GM23338 (cell line): ENCODE data around the gene CLSTN2. TPM values are rescaled to one million over a fixed set of nuclear protein-coding genes. Genes with fewer than 3 reads are reported as not detected.

Source experiments
- ATAC-seq: fragments of 200-7000 bp; cut with Tn5 transposase; 3 replicates; pipeline ENCODE4 v1.9.1; 2020
- DNase-seq: peaks from one replicate; pipeline ENCODE4 v3.0.0-alpha.2; 2015; ENCODE audit warnings: low spot score
- H2AFZ ChIP-seq: fragments of 200-600 bp; sonication (generic); 2 replicates; pipeline ENCODE4 v1.8.0; 2016; ENCODE audit warnings: antibody characterized with exemption, mild to moderate bottlenecking, moderate library complexity
- H3F3A ChIP-seq: fragments of 200-600 bp; sonication (generic); replicated peaks from 2 replicates; pipeline ENCODE4 v1.8.0; 2017; ENCODE audit warnings: antibody characterized with exemption, mixed run types, low read depth
- H3K27ac ChIP-seq: fragments of 200-600 bp; sonication (generic); 2 replicates; pipeline ENCODE4 v1.6.1; 2016; ENCODE audit warnings: low read depth
- H3K27me3 ChIP-seq: fragments of 200-600 bp; sonication (generic); 2 replicates; pipeline ENCODE4 v1.8.0; 2016; ENCODE audit warnings: mild to moderate bottlenecking, mixed run types, moderate library complexity; ENCODE audit not compliant: insufficient read depth
- H3K36me3 ChIP-seq: fragments of 200-600 bp; sonication (generic); 2 replicates; pipeline ENCODE4 v1.8.0; 2016; ENCODE audit warnings: mild to moderate bottlenecking; ENCODE audit not compliant: insufficient read depth
- H3K4me1 ChIP-seq: fragments of 200-600 bp; sonication (generic); 2 replicates; pipeline ENCODE4 v1.8.0; 2016; ENCODE audit warnings: mild to moderate bottlenecking, moderate library complexity; ENCODE audit not compliant: insufficient read depth
- H3K4me2 ChIP-seq: fragments of 200-600 bp; sonication (generic); 2 replicates; pipeline ENCODE4 v1.7.1; 2017; ENCODE audit warnings: mixed run types
- H3K4me3 ChIP-seq: fragments of 200-600 bp; sonication (generic); 2 replicates; pipeline ENCODE4 v1.6.1; 2016; ENCODE audit warnings: mixed run types
- H3K79me2 ChIP-seq: fragments of 200-600 bp; sonication (generic); replicated peaks from 2 replicates; pipeline ENCODE4 v1.8.0; 2017; ENCODE audit warnings: mild to moderate bottlenecking; ENCODE audit not compliant: insufficient read depth
- H3K9me2 ChIP-seq: fragments of 200-600 bp; sonication (generic); 2 replicates; pipeline ENCODE4 v1.8.0; 2017; ENCODE audit not compliant: insufficient read depth
- H4K20me1 ChIP-seq: fragments of 200-600 bp; sonication (generic); replicated peaks from 2 replicates; pipeline ENCODE4 v1.8.0; 2017; ENCODE audit warnings: mild to moderate bottlenecking; ENCODE audit not compliant: insufficient read depth
- H3K27ac Mint-ChIP-seq: 2 replicates; pipeline ENCODE4 v1.8.0; 2020; ENCODE audit warnings: inconsistent platforms, mild to moderate bottlenecking, moderate library complexity, mixed read lengths
- H3K27me3 Mint-ChIP-seq: 3 replicates; pipeline ENCODE4 v1.8.0; 2022; ENCODE audit warnings: low read depth, mild to moderate bottlenecking, moderate library complexity, mixed read lengths, inconsistent platforms; ENCODE audit not compliant: insufficient read depth, poor library complexity
- H3K36me3 Mint-ChIP-seq: 3 replicates; pipeline ENCODE4 v1.8.0; 2021; ENCODE audit warnings: low read depth, mild to moderate bottlenecking, inconsistent platforms, moderate library complexity, mixed read lengths
- H3K4me1 Mint-ChIP-seq: 3 replicates; pipeline ENCODE4 v1.8.0; 2020; ENCODE audit warnings: mild to moderate bottlenecking, inconsistent platforms, mixed read lengths
- H3K4me3 Mint-ChIP-seq: 3 replicates; pipeline ENCODE4 v1.8.0; 2021; ENCODE audit warnings: moderate library complexity, mild to moderate bottlenecking, inconsistent platforms, mixed read lengths
- H3K9me3 Mint-ChIP-seq: 3 replicates; pipeline ENCODE4 v1.8.0; 2020; ENCODE audit warnings: moderate library complexity, mild to moderate bottlenecking, inconsistent platforms, mixed read lengths
- CREB1 ChIP-seq: fragments of 250-450 bp; sonication (Bioruptor Pico); IDR thresholded peaks from 2 replicates; pipeline ENCODE4 v1.5.0; 2020; ENCODE audit warnings: low read depth, mild to moderate bottlenecking, moderate library complexity
- CTCF ChIP-seq, 2 experiments: fragments of 200-600 bp in 1 of 2; sonication (generic) in 1 of 2; conservative IDR thresholded peaks; 2 replicates each; pipeline versions ENCODE4 v1.5.1 to v1.6.1; 2016 to 2017; ENCODE audit warnings: antibody characterized with exemption in 2 of 2, low read depth in 2 of 2, mild to moderate bottlenecking in 2 of 2, moderate library complexity in 1 of 2
- EZH2 ChIP-seq: fragments of 200-600 bp; sonication (generic); IDR thresholded peaks from one replicate; pipeline ENCODE4 v1.8.0; 2017; ENCODE audit warnings: antibody characterized with exemption, mild to moderate bottlenecking, low read depth; ENCODE audit not compliant: unreplicated experiment
- EZH2phosphoT487 ChIP-seq: fragments of 200-600 bp; sonication (generic); IDR thresholded peaks from one replicate; pipeline ENCODE4 v1.8.1; 2018; ENCODE audit warnings: antibody characterized with exemption; ENCODE audit not compliant: unreplicated experiment
- JUNB ChIP-seq: IDR thresholded peaks from one replicate; pipeline ENCODE4 v1.6.1; 2016; ENCODE audit warnings: antibody characterized with exemption; ENCODE audit not compliant: unreplicated experiment
- NANOG ChIP-seq: IDR thresholded peaks from 2 replicates; pipeline ENCODE4 v1.6.1; 2016; ENCODE audit warnings: antibody characterized with exemption, borderline replicate concordance
- POLR2AphosphoS5 ChIP-seq: IDR thresholded peaks from 2 replicates; pipeline ENCODE4 v1.6.1; 2016; ENCODE audit warnings: antibody characterized with exemption, low read depth
- STAT1 ChIP-seq: IDR thresholded peaks from one replicate; pipeline ENCODE4 v1.6.1; 2016; ENCODE audit warnings: antibody characterized with exemption; ENCODE audit not compliant: unreplicated experiment
- ZNF114 ChIP-seq: fragments of 250-450 bp; sonication (Bioruptor Pico); IDR thresholded peaks from 2 replicates; pipeline ENCODE4 v1.5.0; 2020; ENCODE audit warnings: mild to moderate bottlenecking, moderate library complexity
- ZNF331 ChIP-seq: fragments of 250-450 bp; sonication (Bioruptor Pico); IDR thresholded peaks from 2 replicates; pipeline ENCODE4 v1.5.0; 2020; ENCODE audit warnings: low read depth, mild to moderate bottlenecking, moderate library complexity
- ZNF462 ChIP-seq: fragments of 250-450 bp; sonication (Bioruptor Pico); IDR thresholded peaks from 2 replicates; pipeline ENCODE4 v1.5.0; 2020; ENCODE audit warnings: mild to moderate bottlenecking, moderate library complexity
- polyA plus RNA-seq: library from polyadenylated mRNA; unstranded; fragments of >200 nt; fragmentation: Nextera tagmentation; extraction: Ambion mirVana; gene quantifications from 2 replicates; pipeline ENCODE4 v1.2.1, GENCODE V29; 2016
- total RNA-seq: library from RNA; depleted of rRNA; stranded (reverse); fragments of >200 nt; shearing (Covaris generic); gene quantifications from 2 replicates; pipeline ENCODE4 v1.2.3, GENCODE V29; 2014
- TF ChIP-seq, protein P1 (sequence below): IDR thresholded peaks from 2 replicates; pipeline ENCODE4 v1.6.1; 2016; ENCODE audit warnings: antibody characterized with exemption
- TF ChIP-seq, protein P2 (sequence below): IDR thresholded peaks from one replicate; pipeline ENCODE4 v1.6.1; 2018; ENCODE audit warnings: antibody characterized with exemption; ENCODE audit not compliant: unreplicated experiment

Gene CLSTN2
- total and polyA plus RNA-seq, 2 experiments from 2014 or later: 0.11 to 0.83 TPM

GRCh38 chr3:140277886-140278285, 342.9 kb downstream of the CLSTN2 start:
- Histone ChIP-seq H3F3A (no peaks in the 10 kb centered on the region), H3K79me2 (no peaks in the 10 kb centered on the region), H3K4me1 (no peaks in the 10 kb centered on the region), H3K27me3 (no peaks in the 10 kb centered on the region), H3K4me2 (no peak overlapping the region), H3K27ac (no peak overlapping the region), H4K20me1 (no peaks in the 10 kb centered on the region), H3K9me2 (no peaks in the 10 kb centered on the region; the same call in 1 of the 2 replicates), H2AFZ (no peak overlapping the region), H3K4me3 (no peak overlapping the region), H3K36me3 (no peaks in the 10 kb centered on the region)
- ATAC-seq (no peak), DNase-seq (no peak)
- Mint-ChIP-seq H3K27ac (no peak overlapping the region), H3K36me3 (no peaks in the 10 kb centered on the region), H3K4me1 (no peaks in the 10 kb centered on the region; the same call in 2 of the 3 replicates), H3K9me3 (no peaks in the 10 kb centered on the region; the same call in 2 of the 3 replicates), H3K4me3 (no peak overlapping the region), H3K27me3 (peaks cover 12% of the 10 kb centered on the region)
- TF ChIP-seq POLR2AphosphoS5: no peak
- TF ChIP-seq CTCF (conservative IDR thresholded peaks at IDR 0.05; ENCODE audit: low read depth in 2 of 2): no peak
- no peak for TF ChIP-seq EZH2
- TF ChIP-seq CREB1 (CRISPR knock-in tag): no peak
- TF ChIP-seq, protein P1, sequence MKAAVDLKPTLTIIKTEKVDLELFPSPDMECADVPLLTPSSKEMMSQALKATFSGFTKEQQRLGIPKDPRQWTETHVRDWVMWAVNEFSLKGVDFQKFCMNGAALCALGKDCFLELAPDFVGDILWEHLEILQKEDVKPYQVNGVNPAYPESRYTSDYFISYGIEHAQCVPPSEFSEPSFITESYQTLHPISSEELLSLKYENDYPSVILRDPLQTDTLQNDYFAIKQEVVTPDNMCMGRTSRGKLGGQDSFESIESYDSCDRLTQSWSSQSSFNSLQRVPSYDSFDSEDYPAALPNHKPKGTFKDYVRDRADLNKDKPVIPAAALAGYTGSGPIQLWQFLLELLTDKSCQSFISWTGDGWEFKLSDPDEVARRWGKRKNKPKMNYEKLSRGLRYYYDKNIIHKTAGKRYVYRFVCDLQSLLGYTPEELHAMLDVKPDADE: no peak
- TF ChIP-seq, protein P2, sequence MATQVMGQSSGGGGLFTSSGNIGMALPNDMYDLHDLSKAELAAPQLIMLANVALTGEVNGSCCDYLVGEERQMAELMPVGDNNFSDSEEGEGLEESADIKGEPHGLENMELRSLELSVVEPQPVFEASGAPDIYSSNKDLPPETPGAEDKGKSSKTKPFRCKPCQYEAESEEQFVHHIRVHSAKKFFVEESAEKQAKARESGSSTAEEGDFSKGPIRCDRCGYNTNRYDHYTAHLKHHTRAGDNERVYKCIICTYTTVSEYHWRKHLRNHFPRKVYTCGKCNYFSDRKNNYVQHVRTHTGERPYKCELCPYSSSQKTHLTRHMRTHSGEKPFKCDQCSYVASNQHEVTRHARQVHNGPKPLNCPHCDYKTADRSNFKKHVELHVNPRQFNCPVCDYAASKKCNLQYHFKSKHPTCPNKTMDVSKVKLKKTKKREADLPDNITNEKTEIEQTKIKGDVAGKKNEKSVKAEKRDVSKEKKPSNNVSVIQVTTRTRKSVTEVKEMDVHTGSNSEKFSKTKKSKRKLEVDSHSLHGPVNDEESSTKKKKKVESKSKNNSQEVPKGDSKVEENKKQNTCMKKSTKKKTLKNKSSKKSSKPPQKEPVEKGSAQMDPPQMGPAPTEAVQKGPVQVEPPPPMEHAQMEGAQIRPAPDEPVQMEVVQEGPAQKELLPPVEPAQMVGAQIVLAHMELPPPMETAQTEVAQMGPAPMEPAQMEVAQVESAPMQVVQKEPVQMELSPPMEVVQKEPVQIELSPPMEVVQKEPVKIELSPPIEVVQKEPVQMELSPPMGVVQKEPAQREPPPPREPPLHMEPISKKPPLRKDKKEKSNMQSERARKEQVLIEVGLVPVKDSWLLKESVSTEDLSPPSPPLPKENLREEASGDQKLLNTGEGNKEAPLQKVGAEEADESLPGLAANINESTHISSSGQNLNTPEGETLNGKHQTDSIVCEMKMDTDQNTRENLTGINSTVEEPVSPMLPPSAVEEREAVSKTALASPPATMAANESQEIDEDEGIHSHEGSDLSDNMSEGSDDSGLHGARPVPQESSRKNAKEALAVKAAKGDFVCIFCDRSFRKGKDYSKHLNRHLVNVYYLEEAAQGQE: no peak
- TF ChIP-seq NANOG: no peak
- TF ChIP-seq STAT1: no peak
- no peak for TF ChIP-seq ZNF331 (CRISPR knock-in tag)
- no peak for TF ChIP-seq ZNF114 (CRISPR knock-in tag)
- TF ChIP-seq EZH2phosphoT487: no peak
- no peak for TF ChIP-seq JUNB
- TF ChIP-seq ZNF462 (CRISPR knock-in tag): no peak
